ENCODE data around the gene CFAP299. TPM values are rescaled to one million over a fixed set of nuclear protein-coding genes. Genes with fewer than 3 reads are reported as not detected.

Gene CFAP299
- total and polyA plus RNA-seq, 9 of the 15 experiments (the other 6 are each of a cell fraction or from before 2014, with no cell fraction given): 0.09 to 3.0 (median 0.76) TPM

GRCh38 chr4:80678413-80678812 is 342.9 kb downstream of the CFAP299 start (continued):
- TF ChIP-seq PATZ1 (CRISPR knock-in tag; IDR thresholded peaks at IDR 0.05; ENCODE audit: borderline replicate concordance): no peak
- no peak for TF ChIP-seq MCM3 (IDR thresholded peaks at IDR 0.05)
- TF ChIP-seq COPS2 (conservative IDR thresholded peaks at IDR 0.05): no peak
- no peak for TF ChIP-seq ZBTB8A (IDR thresholded peaks at IDR 0.05; ENCODE audit: partially characterized antibody)
- TF ChIP-seq MED1 (CRISPR knock-in tag; IDR thresholded peaks at IDR 0.05; ENCODE audit: borderline replicate concordance): no peak
- TF ChIP-seq POLR2AphosphoS5 (IDR thresholded peaks at IDR 0.05; ENCODE audit: control insufficient read depth, insufficient read depth, low read depth, low read length): no peak
- TF ChIP-seq ZNF592 (IDR thresholded peaks at IDR 0.05): no peak

All from K562 (cell line).